BE2C (cell line): ENCODE results near the gene KCNQ5.

Experiments used
- DNase-seq: peaks from one replicate; pipeline ENCODE4 v3.0.0-alpha.2; 2020
- H3K27me3 ChIP-seq: fragments of 250-450 bp; sonication (Bioruptor Pico); 2 replicates; pipeline ENCODE4 v1.5.1; 2020; ENCODE audit warnings: mild to moderate bottlenecking
- H3K36me3 ChIP-seq: fragments of 250-450 bp; sonication (Bioruptor Pico); 2 replicates; pipeline ENCODE4 v1.5.1; 2020; ENCODE audit warnings: mild to moderate bottlenecking
- H3K4me1 ChIP-seq: fragments of 250-450 bp; sonication (Bioruptor Pico); 2 replicates; pipeline ENCODE4 v1.5.1; 2020
- H3K4me3 ChIP-seq: 2 replicates; pipeline ENCODE4 v1.5.1; 2011; ENCODE audit warnings: low read depth, low read length
- H3K9me3 ChIP-seq: fragments of 250-450 bp; sonication (Bioruptor Pico); 2 replicates; pipeline ENCODE4 v1.5.1; 2020
- CTCF ChIP-seq: IDR thresholded peaks from 2 replicates; pipeline ENCODE4 v1.5.1; 2012; ENCODE audit warnings: mild to moderate bottlenecking, low read depth, low read length

Gene KCNQ5

GRCh38 chr6:72659754-72660153 is 37.9 kb downstream of the KCNQ5 start:
- Histone ChIP-seq H3K4me3 (no peak overlapping the region), H3K36me3 (no peaks in the 10 kb centered on the region), H3K9me3 (no peaks in the 10 kb centered on the region), H3K27me3 (no peaks in the 10 kb centered on the region), H3K4me1 (no peaks in the 10 kb centered on the region)
- DNase-seq, result no peak
- no peak for TF ChIP-seq CTCF

GRCh38 chr6:72661411-72661810 is 39.5 kb downstream of the KCNQ5 start:
- Histone ChIP-seq H3K4me3 (no peak overlapping the region), H3K4me1 (no peaks in the 10 kb centered on the region), H3K27me3 (no peaks in the 10 kb centered on the region), H3K9me3 (no peaks in the 10 kb centered on the region), H3K36me3 (no peaks in the 10 kb centered on the region)
- DNase-seq, result no peak
- no peak for TF ChIP-seq CTCF

- Histone ChIP-seq H3K9me3 (no peaks in the 10 kb centered on the region), H3K4me1 (no peaks in the 10 kb centered on the region), H3K36me3 (no peaks in the 10 kb centered on the region), H3K27me3 (no peaks in the 10 kb centered on the region), H3K4me3 (no peak overlapping the region)
- no peak for TF ChIP-seq CTCF
- DNase-seq, result no peak
These were observed 43.7 kb downstream of the KCNQ5 start for GRCh38 chr6:72665599-72665998.

- H3K9me3 ChIP-seq, result no peaks in the 10 kb centered on the region
- no peak for TF ChIP-seq CTCF
- no peak for DNase-seq
- no peak overlapping the region for H3K4me3 ChIP-seq
- no peaks in the 10 kb centered on the region for H3K36me3 ChIP-seq
- no peaks in the 10 kb centered on the region for H3K4me1 ChIP-seq
- no peaks in the 10 kb centered on the region for H3K27me3 ChIP-seq
These were observed 47.5 kb downstream of the KCNQ5 start for GRCh38 chr6:72669324-72669723.

- Histone ChIP-seq H3K9me3 (no peaks in the 10 kb centered on the region), H3K4me1 (peaks cover 2% of the 10 kb centered on the region; the same call in 1 of the 2 replicates), H3K4me3 (no peak overlapping the region), H3K36me3 (no peaks in the 10 kb centered on the region), H3K27me3 (no peaks in the 10 kb centered on the region)
- no peak for TF ChIP-seq CTCF
- no peak for DNase-seq
These were observed 51.0 kb downstream of the KCNQ5 start for GRCh38 chr6:72672906-72673305.

- no peaks in the 10 kb centered on the region for H3K36me3 ChIP-seq
- H3K4me1 ChIP-seq, result peaks cover 2% of the 10 kb centered on the region; the same call in 1 of the 2 replicates
- DNase-seq, result no peak
- H3K9me3 ChIP-seq, result no peaks in the 10 kb centered on the region
- no peak for TF ChIP-seq CTCF
- no peak overlapping the region for H3K4me3 ChIP-seq
- H3K27me3 ChIP-seq, result no peaks in the 10 kb centered on the region
These were observed 53.0 kb downstream of the KCNQ5 start for GRCh38 chr6:72674842-72675241.
